Measurements from ENCODE around the gene AHI1. TPM values are rescaled to one million over a fixed set of nuclear protein-coding genes. Genes with fewer than 3 reads are reported as not detected.

AHI1 gene
- total RNA-seq, 1 donor from 2014 or later = 5.4 TPM

DNA sequence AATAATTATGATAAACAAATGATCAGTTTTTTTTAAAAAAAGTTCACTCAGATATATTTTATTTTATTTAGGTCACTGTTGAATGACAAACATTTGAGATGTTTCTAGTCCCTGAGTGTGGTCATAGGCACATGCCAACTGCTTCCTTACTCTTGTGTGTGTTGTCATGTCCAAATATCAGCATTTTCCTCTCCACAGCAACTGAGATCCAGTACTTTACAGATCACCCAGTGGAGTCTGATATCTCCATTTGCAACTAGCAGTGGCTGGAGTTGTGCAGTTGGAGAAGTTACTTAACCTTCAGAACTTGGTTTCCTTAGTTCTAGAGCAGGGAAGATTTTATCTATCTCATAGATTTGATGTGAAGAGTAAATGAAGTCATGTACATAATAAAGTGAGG is 215.1 kb downstream of the AHI1 start:
- H3K36me3 ChIP-seq = no peaks in the 10 kb centered on the region
- TF ChIP-seq, protein P1, sequence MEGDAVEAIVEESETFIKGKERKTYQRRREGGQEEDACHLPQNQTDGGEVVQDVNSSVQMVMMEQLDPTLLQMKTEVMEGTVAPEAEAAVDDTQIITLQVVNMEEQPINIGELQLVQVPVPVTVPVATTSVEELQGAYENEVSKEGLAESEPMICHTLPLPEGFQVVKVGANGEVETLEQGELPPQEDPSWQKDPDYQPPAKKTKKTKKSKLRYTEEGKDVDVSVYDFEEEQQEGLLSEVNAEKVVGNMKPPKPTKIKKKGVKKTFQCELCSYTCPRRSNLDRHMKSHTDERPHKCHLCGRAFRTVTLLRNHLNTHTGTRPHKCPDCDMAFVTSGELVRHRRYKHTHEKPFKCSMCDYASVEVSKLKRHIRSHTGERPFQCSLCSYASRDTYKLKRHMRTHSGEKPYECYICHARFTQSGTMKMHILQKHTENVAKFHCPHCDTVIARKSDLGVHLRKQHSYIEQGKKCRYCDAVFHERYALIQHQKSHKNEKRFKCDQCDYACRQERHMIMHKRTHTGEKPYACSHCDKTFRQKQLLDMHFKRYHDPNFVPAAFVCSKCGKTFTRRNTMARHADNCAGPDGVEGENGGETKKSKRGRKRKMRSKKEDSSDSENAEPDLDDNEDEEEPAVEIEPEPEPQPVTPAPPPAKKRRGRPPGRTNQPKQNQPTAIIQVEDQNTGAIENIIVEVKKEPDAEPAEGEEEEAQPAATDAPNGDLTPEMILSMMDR (IDR thresholded peaks at IDR 0.05) = no peak
- no peak overlapping the region for H3K27ac ChIP-seq
- intact Hi-C loops (cut with DNase I) = no loop called here
- no peaks in the 10 kb centered on the region for H3K4me1 ChIP-seq
- H3K27me3 ChIP-seq = no peaks in the 10 kb centered on the region
- DNase-seq (ENCODE audit: low spot score in 2 of 2) = no peak
- H3K9me3 ChIP-seq = no peaks in the 10 kb centered on the region
- H3K4me3 ChIP-seq = no peak overlapping the region

DNA sequence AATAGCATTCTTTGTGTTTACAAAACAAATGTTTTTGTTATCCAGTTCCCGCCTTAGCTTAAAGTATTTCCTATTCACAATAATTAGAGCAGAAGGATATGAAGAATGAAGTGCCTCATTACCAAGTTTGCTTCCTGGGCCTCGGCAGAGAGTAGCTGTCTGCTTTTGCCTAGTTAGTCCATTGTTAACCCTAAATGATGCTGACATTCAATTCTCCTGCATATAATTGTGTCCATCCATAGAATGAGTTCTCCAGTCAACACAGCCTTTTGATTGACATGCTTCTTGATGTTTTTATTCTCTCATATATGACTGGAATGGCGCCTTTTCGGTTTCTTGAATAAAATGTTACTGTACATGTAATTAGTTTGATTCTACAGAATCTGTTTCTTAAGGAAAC is 215.6 kb downstream of the AHI1 start:
- Histone ChIP-seq H3K27ac (no peak overlapping the region), H3K4me1 (no peaks in the 10 kb centered on the region), H3K36me3 (no peaks in the 10 kb centered on the region), H3K9me3 (no peaks in the 10 kb centered on the region), H3K27me3 (no peaks in the 10 kb centered on the region), H3K4me3 (no peak overlapping the region)
- TF ChIP-seq, protein P1 (IDR thresholded peaks at IDR 0.05) = no peak
- intact Hi-C loops (cut with DNase I) = no loop called here
- no peak for DNase-seq (ENCODE audit: low spot score in 2 of 2)

DNA sequence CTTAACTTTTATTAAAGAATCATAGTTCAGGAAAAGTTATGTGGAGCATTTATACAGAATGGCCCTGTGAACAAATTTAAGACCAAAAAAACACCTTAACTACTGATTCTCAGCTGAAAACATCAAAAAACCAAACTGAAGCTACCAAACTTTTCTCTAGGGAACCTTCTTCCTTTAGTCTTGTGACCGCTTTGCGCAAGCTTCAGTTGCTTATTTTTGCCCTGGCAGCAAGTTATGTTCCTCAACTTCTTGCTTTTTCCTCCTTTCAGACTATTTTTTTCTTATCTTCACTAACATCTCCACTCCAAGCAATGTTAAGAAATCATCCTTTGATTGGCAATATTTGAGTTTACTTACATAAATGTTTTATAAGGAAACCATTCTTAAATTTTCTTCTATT is 216.3 kb downstream of the AHI1 start:
- H3K9me3 ChIP-seq = no peaks in the 10 kb centered on the region
- TF ChIP-seq, protein P1 (IDR thresholded peaks at IDR 0.05) = no peak
- no peak overlapping the region for H3K27ac ChIP-seq
- H3K4me3 ChIP-seq = no peak overlapping the region
- H3K36me3 ChIP-seq = no peaks in the 10 kb centered on the region
- intact Hi-C loops (cut with DNase I) = no loop called here
- H3K4me1 ChIP-seq = no peaks in the 10 kb centered on the region
- no peak for DNase-seq (ENCODE audit: low spot score in 2 of 2)
- no peaks in the 10 kb centered on the region for H3K27me3 ChIP-seq

DNA sequence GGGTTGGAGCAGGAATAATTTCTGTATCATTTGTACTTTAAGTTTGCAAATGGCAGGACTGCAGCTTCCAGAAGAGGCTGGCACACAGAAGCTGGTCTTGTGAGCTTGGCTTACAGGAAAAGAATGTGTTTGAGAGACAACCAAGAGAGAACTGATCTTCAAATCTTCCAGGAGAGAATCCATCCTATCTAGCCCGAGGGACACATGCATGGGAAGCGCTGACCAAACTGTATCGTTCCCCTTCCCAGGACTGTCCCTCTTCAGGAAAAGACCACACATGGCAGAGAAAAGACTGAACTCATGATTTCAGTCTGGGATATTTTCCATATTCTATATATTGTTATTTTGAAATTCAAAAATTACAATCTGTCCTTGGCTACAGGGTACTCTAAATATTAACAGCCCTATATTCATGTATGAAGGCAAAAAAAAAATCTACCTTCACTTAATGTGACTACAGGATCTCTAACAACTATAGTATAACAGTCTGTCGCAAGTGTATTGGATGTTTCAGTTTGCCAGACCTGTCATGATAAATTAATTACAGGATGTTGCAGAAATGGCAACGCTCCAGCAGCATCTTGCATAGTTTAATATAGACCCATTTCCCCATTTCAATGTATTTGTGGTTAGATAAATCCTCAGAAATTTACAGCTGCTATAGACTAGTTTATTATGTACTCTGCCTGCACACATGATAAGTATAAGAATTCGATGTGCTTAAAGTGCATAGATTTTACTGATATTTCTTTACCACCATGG is 217.0 kb downstream of the AHI1 start:
- intact Hi-C loops (cut with DNase I) = no loop called here
- no peak overlapping the region for H3K4me3 ChIP-seq
- no peaks in the 10 kb centered on the region for H3K4me1 ChIP-seq
- no peak for DNase-seq (ENCODE audit: low spot score in 2 of 2)
- H3K36me3 ChIP-seq = no peaks in the 10 kb centered on the region
- H3K9me3 ChIP-seq = no peaks in the 10 kb centered on the region
- H3K27ac ChIP-seq = no peak overlapping the region
- TF ChIP-seq, protein P1 (IDR thresholded peaks at IDR 0.05) = no peak
- no peaks in the 10 kb centered on the region for H3K27me3 ChIP-seq

DNA sequence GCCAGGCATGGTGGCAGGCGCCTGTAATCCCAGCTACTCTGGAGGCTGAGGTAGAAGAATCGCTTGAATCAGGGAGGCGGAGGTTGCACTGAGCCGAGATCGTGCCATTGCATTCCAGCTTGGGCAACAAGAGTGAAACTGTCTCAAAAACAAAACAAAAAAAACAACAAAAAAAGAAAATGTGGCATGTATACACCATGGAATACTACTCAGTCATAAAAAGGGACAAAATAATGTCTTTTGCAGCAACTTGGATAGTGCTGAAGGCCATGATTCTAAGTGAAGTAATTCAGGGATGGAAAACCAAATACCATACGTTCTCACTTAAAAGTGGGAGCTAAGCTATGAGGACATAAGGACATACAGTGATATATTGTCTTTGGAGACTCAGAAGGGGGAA is 220.1 kb downstream of the AHI1 start:
- Histone ChIP-seq H3K4me1 (no peaks in the 10 kb centered on the region), H3K27me3 (no peaks in the 10 kb centered on the region), H3K36me3 (no peaks in the 10 kb centered on the region), H3K27ac (no peak overlapping the region), H3K4me3 (no peak overlapping the region), H3K9me3 (no peaks in the 10 kb centered on the region)
- TF ChIP-seq, protein P1 (IDR thresholded peaks at IDR 0.05) = no peak
- intact Hi-C loops (cut with DNase I) = no loop called here
- no peak for DNase-seq (ENCODE audit: low spot score in 2 of 2)

Data from ascending aorta (tissue), 2 donors.